ENCODE results near the gene MAMLD1.
A peak's percentile ranks its signal among the peaks of the same experiment; 100 is the strongest.

Gene MAMLD1

DNA sequence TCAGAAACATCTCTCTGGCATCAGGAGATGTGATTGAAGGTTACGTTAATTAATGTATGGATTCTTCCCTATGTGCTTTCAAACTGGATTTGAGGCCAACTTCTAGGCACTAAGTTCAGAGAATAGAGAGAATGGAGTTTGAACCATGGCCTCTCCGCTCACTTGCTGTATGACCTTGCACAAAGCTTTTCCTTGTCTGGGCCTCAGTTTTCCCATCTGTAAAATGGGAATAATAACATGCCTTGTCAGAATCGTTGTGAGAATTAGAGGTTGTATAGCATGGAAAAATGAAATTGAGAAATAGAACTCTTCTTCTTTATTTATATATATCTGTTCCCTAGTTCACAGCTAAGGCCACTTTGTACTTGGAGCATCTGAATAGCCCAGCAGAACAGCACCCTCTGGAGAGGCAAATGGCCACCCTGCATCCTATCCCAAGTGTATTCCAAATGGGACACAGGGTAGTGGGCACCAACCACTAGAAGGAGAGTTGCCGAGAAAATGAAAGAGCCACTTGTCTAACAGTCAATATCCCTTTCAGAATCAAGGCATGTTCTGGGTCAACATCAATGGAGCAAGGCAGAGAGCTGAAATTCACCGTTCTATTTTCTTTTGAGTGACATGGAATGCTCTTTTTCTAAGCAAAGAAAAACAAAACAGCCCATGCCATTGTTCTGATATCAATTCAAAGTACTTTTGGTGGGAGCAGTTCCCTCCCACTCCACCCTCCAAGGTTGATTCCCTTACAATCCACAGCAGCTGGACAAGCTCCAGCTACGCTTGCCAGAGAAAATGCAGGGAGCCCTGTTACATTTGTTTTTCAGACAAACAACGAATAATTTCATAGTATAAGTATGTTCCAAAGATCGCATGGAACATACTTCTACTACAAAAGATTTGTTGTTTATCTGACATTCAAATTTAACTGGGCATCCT lies 182.0 kb downstream of the MAMLD1 start:
- DNase-seq (ENCODE audit: low read depth): no peak
- TF ChIP-seq, protein P1, sequence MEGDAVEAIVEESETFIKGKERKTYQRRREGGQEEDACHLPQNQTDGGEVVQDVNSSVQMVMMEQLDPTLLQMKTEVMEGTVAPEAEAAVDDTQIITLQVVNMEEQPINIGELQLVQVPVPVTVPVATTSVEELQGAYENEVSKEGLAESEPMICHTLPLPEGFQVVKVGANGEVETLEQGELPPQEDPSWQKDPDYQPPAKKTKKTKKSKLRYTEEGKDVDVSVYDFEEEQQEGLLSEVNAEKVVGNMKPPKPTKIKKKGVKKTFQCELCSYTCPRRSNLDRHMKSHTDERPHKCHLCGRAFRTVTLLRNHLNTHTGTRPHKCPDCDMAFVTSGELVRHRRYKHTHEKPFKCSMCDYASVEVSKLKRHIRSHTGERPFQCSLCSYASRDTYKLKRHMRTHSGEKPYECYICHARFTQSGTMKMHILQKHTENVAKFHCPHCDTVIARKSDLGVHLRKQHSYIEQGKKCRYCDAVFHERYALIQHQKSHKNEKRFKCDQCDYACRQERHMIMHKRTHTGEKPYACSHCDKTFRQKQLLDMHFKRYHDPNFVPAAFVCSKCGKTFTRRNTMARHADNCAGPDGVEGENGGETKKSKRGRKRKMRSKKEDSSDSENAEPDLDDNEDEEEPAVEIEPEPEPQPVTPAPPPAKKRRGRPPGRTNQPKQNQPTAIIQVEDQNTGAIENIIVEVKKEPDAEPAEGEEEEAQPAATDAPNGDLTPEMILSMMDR (conservative IDR thresholded peaks at IDR 0.05; ENCODE audit: low read depth, low read length): no peak

DNA sequence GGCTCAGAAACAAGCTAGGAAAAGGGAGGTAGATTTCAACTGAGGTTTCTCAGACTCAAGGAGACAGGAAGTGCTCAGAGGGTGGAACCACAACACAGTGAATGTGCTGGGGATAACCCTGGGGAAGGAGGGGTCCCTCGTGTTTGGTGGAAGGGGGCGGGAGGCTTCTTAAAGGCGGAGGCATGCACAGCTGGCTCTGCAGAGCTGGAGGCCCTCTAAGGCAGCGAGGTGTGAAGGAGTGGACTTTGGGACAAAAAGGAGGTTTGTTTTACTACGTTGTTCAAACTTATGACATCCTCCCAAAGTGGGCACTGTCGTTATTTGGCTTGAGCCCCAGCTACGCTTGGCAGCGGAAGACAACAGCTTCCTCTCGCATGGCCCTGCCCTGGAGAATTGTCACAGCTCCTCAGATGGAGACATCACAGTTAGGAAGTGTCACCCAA lies 183.6 kb downstream of the MAMLD1 start:
- DNase-seq (ENCODE audit: low read depth): no peak
- TF ChIP-seq, protein P1 (conservative IDR thresholded peaks at IDR 0.05; ENCODE audit: low read depth, low read length): no peak
- no peak overlapping the region for H3K4me3 ChIP-seq (ENCODE audit: low read length)

More for the DNA sequence above, 182.0 kb downstream of the MAMLD1 start:
- no peak overlapping the region for H3K4me3 ChIP-seq (ENCODE audit: low read length)

DNA sequence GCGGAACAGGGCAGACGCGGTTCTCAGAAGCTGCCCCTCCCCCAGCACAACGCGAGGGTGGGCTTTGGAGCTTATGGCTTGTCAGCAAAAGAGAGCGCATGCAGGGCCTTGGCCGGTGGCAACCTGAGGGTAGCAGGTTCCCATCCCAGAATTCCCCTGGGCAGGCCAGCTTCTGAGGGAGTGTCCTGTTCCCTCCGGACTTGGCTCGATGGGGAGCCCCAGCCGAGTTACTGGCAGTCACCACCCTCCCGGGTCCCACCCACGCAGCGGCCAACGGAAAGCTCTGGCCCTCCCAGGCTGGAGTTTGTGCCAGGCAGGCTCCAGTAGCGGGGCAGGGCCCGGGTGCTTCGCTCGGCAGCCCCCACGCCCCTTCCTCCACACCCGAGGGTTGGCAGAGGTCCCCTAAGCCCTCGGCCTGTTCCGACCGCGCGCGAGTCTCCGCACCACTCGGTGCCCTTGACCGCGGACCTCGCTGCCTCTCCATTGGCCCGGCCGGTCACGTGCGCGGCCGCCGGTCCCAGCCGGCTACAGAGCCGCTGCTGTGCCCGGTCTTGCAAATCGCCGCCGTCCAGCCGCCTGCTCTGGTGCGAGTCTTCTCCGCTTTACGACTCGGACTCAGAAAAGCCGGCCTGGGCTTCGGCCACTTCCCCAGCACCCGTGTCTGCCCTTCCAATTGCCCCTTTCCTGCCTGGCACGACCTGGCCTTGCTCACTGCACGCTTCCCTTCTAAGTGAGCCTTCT lies 184.4 kb downstream of the MAMLD1 start:
- TF ChIP-seq, protein P1 (conservative IDR thresholded peaks at IDR 0.05; ENCODE audit: low read depth, low read length): no peak
- peak; percentile 2 for DNase-seq (ENCODE audit: low read depth)
- peak overlapping the region; percentile 20 for H3K4me3 ChIP-seq (ENCODE audit: low read length)

DNA sequence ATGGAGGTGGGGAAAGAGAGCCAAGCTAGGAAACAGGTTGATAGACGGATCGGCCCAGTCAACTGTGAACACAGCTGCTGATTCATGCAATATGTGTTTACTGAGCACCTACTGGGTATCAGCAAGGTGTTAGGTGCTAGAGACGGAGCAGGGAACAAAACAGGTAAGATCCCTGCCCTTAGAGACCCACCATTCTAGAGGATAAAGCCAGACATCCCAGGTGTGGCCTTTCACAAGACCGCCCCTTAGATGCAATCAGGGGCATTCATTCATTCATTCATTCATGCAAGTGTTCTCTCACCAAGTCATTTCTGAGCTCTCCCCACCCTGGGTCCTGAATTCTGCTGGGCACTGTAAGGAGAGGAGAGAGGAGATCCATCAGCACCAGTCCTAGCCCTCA lies 185.1 kb downstream of the MAMLD1 start:
- no peak for DNase-seq (ENCODE audit: low read depth)
- TF ChIP-seq, protein P1 (conservative IDR thresholded peaks at IDR 0.05; ENCODE audit: low read depth, low read length): no peak
- no peak overlapping the region for H3K4me3 ChIP-seq (ENCODE audit: low read length)

DNA sequence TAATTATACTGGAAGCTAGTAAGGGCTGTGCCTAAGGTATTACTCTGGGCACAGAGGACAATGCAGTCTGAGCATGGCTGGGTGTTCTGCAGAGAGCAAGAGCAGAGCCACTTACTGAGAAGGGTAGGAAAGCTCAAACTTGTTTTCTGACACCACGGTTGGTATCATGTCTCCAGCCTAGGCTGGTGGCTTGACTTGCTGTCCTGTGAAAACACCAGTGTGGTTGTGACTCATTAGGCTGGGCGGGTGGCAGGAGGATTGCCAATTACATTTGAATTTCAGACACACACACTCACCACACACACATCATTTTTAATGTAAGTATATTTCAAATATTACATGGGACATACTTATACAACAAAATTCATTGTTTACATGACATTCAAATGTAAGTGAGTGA lies 185.6 kb downstream of the MAMLD1 start:
- no peak overlapping the region for H3K4me3 ChIP-seq (ENCODE audit: low read length)
- TF ChIP-seq, protein P1 (conservative IDR thresholded peaks at IDR 0.05; ENCODE audit: low read depth, low read length): no peak
- no peak for DNase-seq (ENCODE audit: low read depth)

DNA sequence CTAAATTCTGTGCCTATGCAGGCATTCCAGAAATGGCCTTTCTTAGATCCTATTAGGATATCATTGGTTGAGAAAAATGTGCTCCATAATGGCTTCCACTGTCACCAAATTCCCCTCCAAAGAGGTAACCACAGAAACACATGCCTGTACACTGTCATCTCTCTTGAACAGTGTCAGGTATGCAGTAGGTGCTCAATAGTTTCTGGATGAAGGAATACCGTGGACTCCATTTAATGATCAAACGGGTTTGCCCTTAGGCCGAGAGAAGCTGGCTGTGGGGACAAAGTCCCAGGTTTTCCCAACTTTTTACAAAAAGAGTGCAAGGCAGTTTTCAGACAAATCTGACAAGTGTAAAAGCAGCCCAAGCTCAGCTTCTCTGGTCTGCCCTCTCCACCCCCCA lies 188.8 kb downstream of the MAMLD1 start:
- no peak for DNase-seq (ENCODE audit: low read depth)
- no peak overlapping the region for H3K4me3 ChIP-seq (ENCODE audit: low read length)
- TF ChIP-seq, protein P1 (conservative IDR thresholded peaks at IDR 0.05; ENCODE audit: low read depth, low read length): no peak
